ENCODE data around the gene TLCD5. TPM values are rescaled to one million over a fixed set of nuclear protein-coding genes. Genes with fewer than 3 reads are reported as not detected.

The TLCD5 gene
- total RNA-seq, 1 experiment from 2014 or later = 8.3 TPM

DNA sequence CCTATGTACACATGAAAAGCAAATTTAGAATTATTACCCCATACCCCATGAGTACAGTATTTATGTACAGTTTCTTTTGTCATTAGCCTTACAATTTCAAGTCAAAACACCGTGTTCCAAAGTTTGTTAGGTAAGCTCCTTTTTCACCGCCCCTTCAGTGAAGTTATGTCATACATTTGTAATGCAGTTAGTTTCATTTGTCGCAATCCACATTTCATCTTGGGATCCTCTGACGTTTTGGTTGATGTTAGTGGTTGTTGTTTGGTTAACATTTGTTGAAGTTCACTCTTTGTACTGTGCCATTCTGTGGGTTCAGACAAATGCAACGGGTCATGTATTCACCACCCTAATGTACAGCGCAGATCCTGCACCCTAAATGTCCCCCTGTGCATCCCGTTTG, 56.3 kb downstream of the TLCD5 start (continued):
- TF ChIP-seq, protein P1, sequence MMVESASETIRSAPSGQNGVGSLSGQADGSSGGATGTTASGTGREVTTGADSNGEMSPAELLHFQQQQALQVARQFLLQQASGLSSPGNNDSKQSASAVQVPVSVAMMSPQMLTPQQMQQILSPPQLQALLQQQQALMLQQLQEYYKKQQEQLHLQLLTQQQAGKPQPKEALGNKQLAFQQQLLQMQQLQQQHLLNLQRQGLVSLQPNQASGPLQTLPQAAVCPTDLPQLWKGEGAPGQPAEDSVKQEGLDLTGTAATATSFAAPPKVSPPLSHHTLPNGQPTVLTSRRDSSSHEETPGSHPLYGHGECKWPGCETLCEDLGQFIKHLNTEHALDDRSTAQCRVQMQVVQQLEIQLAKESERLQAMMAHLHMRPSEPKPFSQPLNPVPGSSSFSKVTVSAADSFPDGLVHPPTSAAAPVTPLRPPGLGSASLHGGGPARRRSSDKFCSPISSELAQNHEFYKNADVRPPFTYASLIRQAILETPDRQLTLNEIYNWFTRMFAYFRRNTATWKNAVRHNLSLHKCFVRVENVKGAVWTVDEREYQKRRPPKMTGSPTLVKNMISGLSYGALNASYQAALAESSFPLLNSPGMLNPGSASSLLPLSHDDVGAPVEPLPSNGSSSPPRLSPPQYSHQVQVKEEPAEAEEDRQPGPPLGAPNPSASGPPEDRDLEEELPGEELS (CRISPR knock-in tag; IDR thresholded peaks at IDR 0.05) = no peak
- TF ChIP-seq MYBL2 (CRISPR knock-in tag; IDR thresholded peaks at IDR 0.05) = no peak
- no peak for TF ChIP-seq ZNF396 (CRISPR knock-in tag; IDR thresholded peaks at IDR 0.05; ENCODE audit: borderline replicate concordance)
- no peak for TF ChIP-seq PRDM15 (CRISPR knock-in tag; IDR thresholded peaks at IDR 0.05)
- TF ChIP-seq ETV6 (CRISPR knock-in tag; IDR thresholded peaks at IDR 0.05) = no peak
- TF ChIP-seq, protein P2, sequence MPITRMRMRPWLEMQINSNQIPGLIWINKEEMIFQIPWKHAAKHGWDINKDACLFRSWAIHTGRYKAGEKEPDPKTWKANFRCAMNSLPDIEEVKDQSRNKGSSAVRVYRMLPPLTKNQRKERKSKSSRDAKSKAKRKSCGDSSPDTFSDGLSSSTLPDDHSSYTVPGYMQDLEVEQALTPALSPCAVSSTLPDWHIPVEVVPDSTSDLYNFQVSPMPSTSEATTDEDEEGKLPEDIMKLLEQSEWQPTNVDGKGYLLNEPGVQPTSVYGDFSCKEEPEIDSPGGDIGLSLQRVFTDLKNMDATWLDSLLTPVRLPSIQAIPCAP (CRISPR knock-in tag; IDR thresholded peaks at IDR 0.05) = no peak
- no peak for TF ChIP-seq SMAD3 (CRISPR knock-in tag; IDR thresholded peaks at IDR 0.05; ENCODE audit: borderline replicate concordance)
- no peak for TF ChIP-seq GRHL2 (CRISPR knock-in tag; IDR thresholded peaks at IDR 0.05; ENCODE audit: insufficient replicate concordance, severe bottlenecking)

Other genes with a start within 250 kb of the TLCD5 start
- gene TRIM29, start 187.2 kb upstream of the TLCD5 start, total RNA-seq (2021) = 0.11 to 0.39 TPM (median 0.27 TPM) in 3 replicates
- gene OAF, start 114.3 kb upstream of the TLCD5 start, total RNA-seq (2021) = 3.2 to 5.6 TPM (median 4.2 TPM) in 3 replicates
- gene POU2F3, start 85.2 kb upstream of the TLCD5 start, total RNA-seq (2021) = 0.37 to 0.78 TPM (median 0.61 TPM) in 3 replicates
- gene ARHGEF12, start 11.1 kb downstream of the TLCD5 start, total RNA-seq (2021) = 32.0 to 35.8 TPM (median 32.2 TPM) in 3 replicates
- 2.9 to 3.6 TPM (median 3.3 TPM) in 3 replicates for gene GRIK4, start 186.4 kb downstream of the TLCD5 start, total RNA-seq (2021)

All from WTC11 (cell line).